Colonic mucosa (tissue), 4 donors: ENCODE results near the gene FAM9C. TPM values are rescaled to one million over a fixed set of nuclear protein-coding genes. Genes with fewer than 3 reads are reported as not detected.

Experiments used
- DNase-seq: peaks from one replicate; pipeline ENCODE4 v3.0.0-alpha.2; 2020
- H3K27ac ChIP-seq: fragments of 200-600 bp; one replicate; pipeline ENCODE4 v1.8.0; 2021
- H3K27me3 ChIP-seq: fragments of 200-600 bp; one replicate; pipeline ENCODE4 v1.8.0; 2021
- H3K36me3 ChIP-seq: fragments of 200-600 bp; one replicate; pipeline ENCODE4 v1.8.0; 2021
- H3K4me1 ChIP-seq: fragments of 200-600 bp; one replicate; pipeline ENCODE4 v1.8.0; 2021; ENCODE audit warnings: mild to moderate bottlenecking
- H3K4me3 ChIP-seq: fragments of 200-600 bp; one replicate; pipeline ENCODE4 v1.8.0; 2021
- H3K9ac ChIP-seq, 2 donors: one replicate each; pipeline ENCODE4 v1.7.0; 2013; ENCODE audit warnings: control low read depth in 2 of 2, low read depth in 2 of 2, low read length in 2 of 2
- H3K9me3 ChIP-seq: fragments of 200-600 bp; one replicate; pipeline ENCODE4 v1.8.0; 2021
- CTCF ChIP-seq: fragments of 200-600 bp; IDR thresholded peaks from one replicate; pipeline ENCODE4 v1.8.0; 2022; ENCODE audit warnings: antibody characterized with exemption, mild to moderate bottlenecking
- intact Hi-C: fragments of 100-400 bp; cut with DNase I; formaldehyde crosslinking; loops from one replicate; pipeline ENCODE4 v1.14.1; 2022
- total RNA-seq, 2 donors: library from RNA; stranded (reverse); fragmentation: NEBNext Ultra II Directional in 1 of 2; extraction: Animal tissue kit (Norgen Biotek cat#: 25700) in 1 of 2; gene quantifications; one replicate each; pipeline ENCODE4 v1.2.1, GENCODE V29; 2021
- donor health status: healthy.
- donor health status: DM: no; HTN: no; CAD: no.
- donor health status: DM: no; HTN: no; CAD: no.

Gene FAM9C
- total RNA-seq, 2 donors from 2014 or later = not detected

- intact Hi-C loops = no loop called here
- no peak for TF ChIP-seq CTCF
Observed at GRCh38 chrX:13050151-13050550, 5.7 kb upstream of the FAM9C start.

GRCh38 chrX:13048280-13048679, 3.9 kb upstream of the FAM9C start:
- intact Hi-C loops = no loop called here
- no peak for DNase-seq
- no peak for TF ChIP-seq CTCF
- H3K9me3 ChIP-seq = no peaks in the 10 kb centered on the region
- no peaks in the 10 kb centered on the region for H3K4me1 ChIP-seq
- H3K27me3 ChIP-seq = no peaks in the 10 kb centered on the region
- no peak overlapping the region for H3K4me3 ChIP-seq
- H3K27ac ChIP-seq = no peak overlapping the region
- no peak overlapping the region for H3K9ac ChIP-seq
- H3K36me3 ChIP-seq = no peaks in the 10 kb centered on the region

More at GRCh38 chrX:13050151-13050550, 5.7 kb upstream of the FAM9C start:
- DNase-seq = no peak
- Histone ChIP-seq H3K27ac (no peak overlapping the region), H3K9me3 (no peaks in the 10 kb centered on the region), H3K27me3 (no peaks in the 10 kb centered on the region), H3K36me3 (no peaks in the 10 kb centered on the region), H3K4me3 (no peak overlapping the region), H3K4me1 (no peaks in the 10 kb centered on the region), H3K9ac (no peak overlapping the region)

- H3K4me1 ChIP-seq = no peaks in the 10 kb centered on the region
- no peak for TF ChIP-seq CTCF
- no peaks in the 10 kb centered on the region for H3K27me3 ChIP-seq
- H3K9ac ChIP-seq = no peak overlapping the region
- H3K9me3 ChIP-seq = no peaks in the 10 kb centered on the region
- intact Hi-C loops = no loop called here
- H3K4me3 ChIP-seq = no peak overlapping the region
- no peak for DNase-seq
- H3K27ac ChIP-seq = no peak overlapping the region
- H3K36me3 ChIP-seq = no peaks in the 10 kb centered on the region
Observed at GRCh38 chrX:13047759-13048158, 3.3 kb upstream of the FAM9C start.

GRCh38 chrX:13046141-13046855, 1.9 kb upstream of the FAM9C start:
- Histone ChIP-seq H3K9ac (no peak overlapping the region), H3K27ac (no peak overlapping the region), H3K27me3 (no peaks in the 10 kb centered on the region), H3K36me3 (no peaks in the 10 kb centered on the region), H3K9me3 (no peaks in the 10 kb centered on the region), H3K4me3 (no peak overlapping the region), H3K4me1 (no peaks in the 10 kb centered on the region)
- TF ChIP-seq CTCF = no peak
- DNase-seq = no peak
- intact Hi-C loops = no loop called here

GRCh38 chrX:13043938-13044337, 482 bp downstream of the FAM9C start:
- no peak for DNase-seq
- no peak overlapping the region for H3K4me3 ChIP-seq

More at GRCh38 chrX:13043938-13044337, 482 bp downstream of the FAM9C start:
- H3K4me1 ChIP-seq = no peaks in the 10 kb centered on the region
- H3K27ac ChIP-seq = no peak overlapping the region
- intact Hi-C loops = no loop called here
- H3K36me3 ChIP-seq = no peaks in the 10 kb centered on the region
- H3K27me3 ChIP-seq = no peaks in the 10 kb centered on the region
- TF ChIP-seq CTCF = no peak
- H3K9me3 ChIP-seq = no peaks in the 10 kb centered on the region
- no peak overlapping the region for H3K9ac ChIP-seq
